Measurements from ENCODE around the gene COX7A2. TPM values are rescaled to one million over a fixed set of nuclear protein-coding genes. Genes with fewer than 3 reads are reported as not detected.

The COX7A2 gene
- total RNA-seq, 1 experiment from 2014 or later: 516 TPM

- H2BK120ac ChIP-seq (ENCODE audit: low read depth, low read length, poor library complexity, severe bottlenecking): no peak overlapping the region
- no peaks in the 10 kb centered on the region; a peak in 2 of 5 replicates for H3K9me3 Mint-ChIP-seq
- no peak for TF ChIP-seq CTCF (conservative IDR thresholded peaks at IDR 0.05)
- H3K27me3 Mint-ChIP-seq (ENCODE audit: low read depth): peaks cover 66% of the 10 kb centered on the region
- no peak overlapping the region for H3K56ac ChIP-seq (ENCODE audit: insufficient read length, low read depth, low read length)
- H3K79me1 ChIP-seq (ENCODE audit: insufficient read depth, low read depth, low read length, poor library complexity, severe bottlenecking): no peaks in the 10 kb centered on the region
- H3T11ph ChIP-seq (ENCODE audit: low read length): no peak overlapping the region
- no peak overlapping the region for H3K4me3 Mint-ChIP-seq
- H2BK12ac ChIP-seq (ENCODE audit: insufficient read length, low read depth, low read length): no peak overlapping the region
- H3K23me2 ChIP-seq (ENCODE audit: insufficient read length, low read depth, low read length, poor library complexity, severe bottlenecking): peaks cover 25% of the 10 kb centered on the region
- no peak overlapping the region for H2BK15ac ChIP-seq (ENCODE audit: low read depth, low read length)
- no peak overlapping the region for H4K5ac ChIP-seq (ENCODE audit: insufficient read length, low read depth, low read length)
- H2AFZ ChIP-seq (ENCODE audit: low read length): no peak overlapping the region
- H3K27me3 ChIP-seq (ENCODE audit: insufficient read depth, low read length): peaks cover 31% of the 10 kb centered on the region
- H3K4ac ChIP-seq (ENCODE audit: low read depth, low read length): no peak overlapping the region
- H2AK5ac ChIP-seq (ENCODE audit: insufficient read length, low read length): no peak overlapping the region
- no peak overlapping the region for H3K18ac ChIP-seq (ENCODE audit: insufficient read length, low read depth, low read length)
- H3K14ac ChIP-seq (ENCODE audit: insufficient read depth, low read length): no peak overlapping the region
- H3K23ac ChIP-seq (ENCODE audit: insufficient read length, low read depth, low read length): no peak overlapping the region
- no peak for DNase-seq
- no peak overlapping the region for H2BK20ac ChIP-seq (ENCODE audit: low read depth, low read length, poor library complexity, severe bottlenecking)
- no peak overlapping the region for H4K91ac ChIP-seq (ENCODE audit: insufficient read length, low read depth, low read length)
- H4K20me1 ChIP-seq (ENCODE audit: control insufficient read depth, insufficient read depth, insufficient read length): no peaks in the 10 kb centered on the region
- H3K27ac Mint-ChIP-seq: no peak overlapping the region
- H3K36me3 Mint-ChIP-seq (ENCODE audit: insufficient read depth in 1 of 3, low read depth in 3 of 3): no peaks in the 10 kb centered on the region; a peak in 1 of 7 replicates
- H2BK5ac ChIP-seq (ENCODE audit: insufficient read length, low read length): no peak overlapping the region
- WGBS (ENCODE audit: extremely low coverage, insufficient read length, low lambda C conversion rate): no CpG with 5 or more reads among the region's 1 CpG
- H3K4me1 ChIP-seq (ENCODE audit: insufficient read depth, low read length): no peaks in the 10 kb centered on the region
- no peaks in the 10 kb centered on the region for H3K9me3 ChIP-seq (ENCODE audit: control insufficient read depth, low read depth, low read length)
- no peak overlapping the region for H3K9ac ChIP-seq (ENCODE audit: extremely low read depth, insufficient read length, low read length)
- no peak overlapping the region for H3K27ac ChIP-seq (ENCODE audit: insufficient read length, low read depth, low read length)
- no peak overlapping the region for H4K8ac ChIP-seq (replicated peaks; ENCODE audit: insufficient read length, low read depth, low read length)
- H3K4me1 Mint-ChIP-seq: peaks cover 27 to 30% of the 10 kb centered on the region in 2 experiments
- H3K79me2 ChIP-seq (ENCODE audit: insufficient read depth, low read length): no peaks in the 10 kb centered on the region
- H3K4me2 ChIP-seq (ENCODE audit: insufficient read depth, insufficient read length, low read length): no peak overlapping the region
Observed at GRCh38 chr6:75201021-75201420, 42.6 kb downstream of the COX7A2 start.
